GM18517 (cell line): ENCODE measurements around the gene EDC4.

ENCODE experiments used
- ATAC-seq: cut with Tn5 transposase; IDR thresholded peaks from one replicate; pipeline ENCODE4 v1.9.1; 2021; ENCODE audit warnings: mild to moderate bottlenecking, moderate library complexity; ENCODE audit not compliant: unreplicated experiment

Gene EDC4

DNA sequence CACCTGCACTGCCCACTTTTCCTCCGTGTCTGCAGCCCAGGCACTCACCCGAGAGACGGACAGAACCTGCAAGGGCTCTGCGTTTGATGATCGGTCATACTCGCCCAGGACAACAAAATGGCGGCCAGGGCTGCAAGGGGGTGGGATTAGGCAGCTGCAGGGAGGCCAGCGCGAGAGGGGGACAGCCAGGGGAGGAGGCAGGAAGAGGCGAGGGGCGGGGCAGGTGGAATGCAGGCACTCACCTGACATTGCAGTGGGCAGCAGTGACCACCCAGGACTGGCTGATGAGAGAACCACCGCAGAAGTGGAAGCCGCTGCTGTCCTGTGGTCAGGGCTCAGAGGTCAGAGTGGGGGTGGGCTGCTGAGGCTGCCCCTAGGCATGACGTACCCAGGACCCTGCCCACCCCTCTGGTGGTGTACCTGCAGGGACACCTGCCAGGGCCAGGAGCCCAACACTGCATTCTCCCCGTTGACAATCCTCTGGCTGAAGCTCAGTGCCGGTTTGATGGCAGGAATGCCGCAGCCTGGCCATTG lies 57.9 kb downstream of the EDC4 start:
- no peak for ATAC-seq
